OCI-LY1 (cell line): ENCODE measurements around the gene LTV1.
"Not testable (repeated sequence)": the region's sequence is repeated elsewhere in the genome, so short reads cannot be mapped to it uniquely, and the experiment has no call there.

Experiments used
- H2AFZ ChIP-seq: fragments of 200-600 bp; sonication (generic), shearing (Covaris generic); 2 replicates; pipeline ENCODE4 v1.6.0; 2014; ENCODE audit warnings: antibody characterized with exemption, mild to moderate bottlenecking, low read length
- H3F3A ChIP-seq: fragments of 200-600 bp; sonication (generic), shearing (Covaris generic); 2 replicates; pipeline ENCODE4 v1.6.0; 2014; ENCODE audit warnings: mild to moderate bottlenecking, antibody characterized with exemption, low read length, moderate library complexity; ENCODE audit not compliant: insufficient read depth
- H3K27ac ChIP-seq: fragments of 200-600 bp; sonication (generic); 2 replicates; pipeline ENCODE4 v1.5.1; 2014; ENCODE audit warnings: low read length, mixed run types, mild to moderate bottlenecking, low read depth; ENCODE audit not compliant: poor library complexity, severe bottlenecking
- H3K27me3 ChIP-seq: fragments of 200-600 bp; sonication (generic); 2 replicates; pipeline ENCODE4 v1.6.0; 2014; ENCODE audit warnings: antibody characterized with exemption, mild to moderate bottlenecking, low read length, moderate library complexity; ENCODE audit not compliant: insufficient read depth
- H3K36me3 ChIP-seq: fragments of 200-600 bp; sonication (generic); 2 replicates; pipeline ENCODE4 v1.6.1; 2014; ENCODE audit warnings: mild to moderate bottlenecking, antibody characterized with exemption, low read length, moderate library complexity, mixed read lengths; ENCODE audit not compliant: insufficient read depth
- H3K4me1 ChIP-seq: fragments of 200-600 bp; sonication (generic); 2 replicates; pipeline ENCODE4 v1.5.1; 2014; ENCODE audit warnings: mild to moderate bottlenecking, low read length, moderate library complexity; ENCODE audit not compliant: insufficient read depth, severe bottlenecking
- H3K4me2 ChIP-seq: fragments of 200-600 bp; sonication (generic), shearing (Covaris generic); 2 replicates; pipeline ENCODE4 v1.6.1; 2014; ENCODE audit warnings: low read length
- H3K4me3 ChIP-seq: fragments of 200-600 bp; sonication (generic); 2 replicates; pipeline ENCODE4 v1.5.1; 2014; ENCODE audit warnings: low read length, low read depth, mild to moderate bottlenecking, mixed read lengths; ENCODE audit not compliant: poor library complexity, severe bottlenecking
- H3K79me2 ChIP-seq: fragments of 200-600 bp; shearing (Covaris generic); 2 replicates; pipeline ENCODE4 v1.6.1; 2016; ENCODE audit warnings: mixed run types, low read length, mixed read lengths; ENCODE audit not compliant: insufficient read depth
- H3K9ac ChIP-seq: fragments of 200-600 bp; sonication (generic), shearing (Covaris generic); 2 replicates; pipeline ENCODE4 v1.6.1; 2014; ENCODE audit warnings: mild to moderate bottlenecking, low read length, mixed read lengths
- H3K9me2 ChIP-seq: fragments of 200-600 bp; sonication (generic), shearing (Covaris generic); 2 replicates; pipeline ENCODE4 v1.6.1; 2014; ENCODE audit warnings: low read depth, mild to moderate bottlenecking, low read length, mixed read lengths
- H3K9me3 ChIP-seq: fragments of 200-600 bp; shearing (Covaris generic); 2 replicates; pipeline ENCODE4 v1.6.1; 2014; ENCODE audit warnings: low read length, mixed read lengths
- H4K20me1 ChIP-seq: fragments of 200-600 bp; sonication (generic), shearing (Covaris generic); 2 replicates; pipeline ENCODE4 v1.6.0; 2016; ENCODE audit warnings: mild to moderate bottlenecking, low read length; ENCODE audit not compliant: insufficient read depth
- EZH2 ChIP-seq: fragments of 200-600 bp; sonication (generic), shearing (Covaris generic); IDR thresholded peaks from 2 replicates; pipeline ENCODE4 v1.8.0; 2017; ENCODE audit warnings: borderline replicate concordance, mixed run types, mild to moderate bottlenecking, antibody characterized with exemption, low read length, moderate library complexity, mixed read lengths
- TF ChIP-seq, protein P1 (sequence below): fragments of 200-600 bp; sonication (generic), shearing (Covaris generic); IDR thresholded peaks from 2 replicates; pipeline ENCODE4 v1.5.1; 2017; ENCODE audit warnings: mild to moderate bottlenecking, antibody characterized with exemption, low read length, moderate library complexity, mixed read lengths

The LTV1 gene, protein sequence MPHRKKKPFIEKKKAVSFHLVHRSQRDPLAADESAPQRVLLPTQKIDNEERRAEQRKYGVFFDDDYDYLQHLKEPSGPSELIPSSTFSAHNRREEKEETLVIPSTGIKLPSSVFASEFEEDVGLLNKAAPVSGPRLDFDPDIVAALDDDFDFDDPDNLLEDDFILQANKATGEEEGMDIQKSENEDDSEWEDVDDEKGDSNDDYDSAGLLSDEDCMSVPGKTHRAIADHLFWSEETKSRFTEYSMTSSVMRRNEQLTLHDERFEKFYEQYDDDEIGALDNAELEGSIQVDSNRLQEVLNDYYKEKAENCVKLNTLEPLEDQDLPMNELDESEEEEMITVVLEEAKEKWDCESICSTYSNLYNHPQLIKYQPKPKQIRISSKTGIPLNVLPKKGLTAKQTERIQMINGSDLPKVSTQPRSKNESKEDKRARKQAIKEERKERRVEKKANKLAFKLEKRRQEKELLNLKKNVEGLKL

DNA sequence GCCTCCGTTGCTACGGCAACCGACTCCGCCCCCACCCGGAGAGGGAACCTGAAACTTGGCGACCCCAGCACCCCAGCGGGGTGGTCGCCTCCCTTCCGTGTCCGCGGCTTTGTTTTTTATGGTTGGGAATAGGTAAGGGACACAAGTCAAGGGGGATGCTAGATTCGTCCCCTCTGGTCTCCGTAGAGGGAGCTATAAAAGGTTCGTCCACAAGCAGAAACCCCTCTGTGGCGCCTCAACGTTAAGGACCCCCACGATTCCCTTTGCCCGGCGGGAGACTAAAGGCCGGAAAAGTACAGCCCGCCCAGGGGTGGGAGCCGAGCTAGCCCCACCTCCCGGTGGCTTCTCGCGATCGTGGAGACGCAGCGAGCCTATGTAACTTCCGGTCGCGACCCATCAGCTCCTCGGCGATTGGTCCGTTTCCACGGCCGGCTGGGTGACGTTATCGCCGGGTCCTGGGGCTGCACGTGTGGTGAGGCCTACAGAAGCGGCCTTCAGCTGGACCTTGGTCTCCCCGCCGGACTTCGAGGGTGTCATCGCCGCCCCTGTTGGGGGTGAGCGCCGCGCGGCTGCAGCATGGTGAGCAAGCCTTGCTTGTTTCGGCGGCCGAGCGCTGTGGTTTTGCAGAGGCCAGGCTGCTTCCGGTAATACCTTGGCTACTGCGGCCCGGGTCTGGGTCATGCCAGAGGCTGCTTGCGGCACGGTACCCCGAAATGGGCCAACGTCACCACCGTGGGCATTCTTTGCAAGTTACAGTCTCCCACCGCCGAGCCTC lies at the start of gene LTV1:
LTV1 (plus strand) TSS at position 437 of the 775 bp plus-strand sequence; CDS start at position 577, 140 bp downstream.
- Histone ChIP-seq H2AFZ (peak within 1 kb of the TSS; percentile 98), H3K27ac (peak within 1 kb of the TSS; percentile 46), H3K4me3 (peak within 1 kb of the TSS; percentile 91), H3K4me1 (peaks cover 17% of the 10 kb centered on the region), H3K27me3 (no peaks in the 10 kb centered on the region), H3K4me2 (peak within 1 kb of the TSS; percentile 80), H3K9ac (peak within 1 kb of the TSS; percentile 91), H3K79me2 (peaks cover 17% of the 10 kb centered on the region), H4K20me1 (no peaks in the 10 kb centered on the region), H3K36me3 (peaks cover 35% of the 10 kb centered on the region), H3K9me2 (no peaks in the 10 kb centered on the region), H3F3A (no peaks in the 10 kb centered on the region), H3K9me3 (no peaks in the 10 kb centered on the region)
- no peak for TF ChIP-seq EZH2
- TF ChIP-seq, protein P1, sequence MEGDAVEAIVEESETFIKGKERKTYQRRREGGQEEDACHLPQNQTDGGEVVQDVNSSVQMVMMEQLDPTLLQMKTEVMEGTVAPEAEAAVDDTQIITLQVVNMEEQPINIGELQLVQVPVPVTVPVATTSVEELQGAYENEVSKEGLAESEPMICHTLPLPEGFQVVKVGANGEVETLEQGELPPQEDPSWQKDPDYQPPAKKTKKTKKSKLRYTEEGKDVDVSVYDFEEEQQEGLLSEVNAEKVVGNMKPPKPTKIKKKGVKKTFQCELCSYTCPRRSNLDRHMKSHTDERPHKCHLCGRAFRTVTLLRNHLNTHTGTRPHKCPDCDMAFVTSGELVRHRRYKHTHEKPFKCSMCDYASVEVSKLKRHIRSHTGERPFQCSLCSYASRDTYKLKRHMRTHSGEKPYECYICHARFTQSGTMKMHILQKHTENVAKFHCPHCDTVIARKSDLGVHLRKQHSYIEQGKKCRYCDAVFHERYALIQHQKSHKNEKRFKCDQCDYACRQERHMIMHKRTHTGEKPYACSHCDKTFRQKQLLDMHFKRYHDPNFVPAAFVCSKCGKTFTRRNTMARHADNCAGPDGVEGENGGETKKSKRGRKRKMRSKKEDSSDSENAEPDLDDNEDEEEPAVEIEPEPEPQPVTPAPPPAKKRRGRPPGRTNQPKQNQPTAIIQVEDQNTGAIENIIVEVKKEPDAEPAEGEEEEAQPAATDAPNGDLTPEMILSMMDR: no peak

DNA sequence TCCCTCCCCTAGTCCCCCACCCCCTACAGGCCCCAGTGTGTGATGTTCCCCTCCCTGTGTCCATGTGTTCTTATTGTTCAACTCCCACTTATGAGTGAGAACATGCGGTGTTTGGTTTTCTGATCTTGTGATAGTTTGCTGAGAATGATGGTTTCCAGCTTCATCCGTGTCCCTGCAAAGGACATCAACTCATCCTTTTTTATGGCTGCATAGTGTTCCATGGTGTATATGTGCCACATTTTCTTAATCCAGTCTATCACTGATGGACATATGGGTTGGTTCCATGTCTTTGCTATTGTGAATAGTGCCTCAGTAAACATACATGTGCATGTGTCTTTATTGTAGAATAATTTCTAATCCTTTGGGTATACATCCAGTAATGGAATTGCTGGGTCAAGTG lies 46.6 kb upstream of the LTV1 start:
- H3K4me3 ChIP-seq, H3K4me2 ChIP-seq, H3K4me1 ChIP-seq, H3K27ac ChIP-seq, H3F3A ChIP-seq, H2AFZ ChIP-seq, H3K9me3 ChIP-seq, H3K79me2 ChIP-seq, H3K9me2 ChIP-seq, H3K9ac ChIP-seq, H3K27me3 ChIP-seq, H3K36me3 ChIP-seq, H4K20me1 ChIP-seq: not testable (repeated sequence)

DNA sequence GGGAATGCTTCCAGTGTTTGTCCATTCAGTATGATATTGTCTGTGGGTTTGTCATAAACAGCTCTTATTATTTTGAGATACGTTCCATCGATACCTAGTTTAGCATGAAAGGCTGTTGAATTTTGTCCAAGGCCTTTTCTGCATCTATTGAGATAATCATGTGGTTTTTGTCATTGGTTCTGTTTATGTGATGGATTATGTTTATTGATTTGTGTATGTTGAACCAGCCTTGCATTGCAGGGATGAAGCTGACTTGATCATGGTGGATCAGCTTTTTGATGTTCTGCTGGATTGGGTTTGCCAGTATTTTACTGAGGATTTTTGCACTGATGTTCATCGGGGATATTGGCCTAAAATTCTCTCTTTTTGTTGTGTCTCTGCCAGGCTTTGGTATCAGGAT lies 44.7 kb upstream of the LTV1 start:
- not testable (repeated sequence) for H3K9me3 ChIP-seq, H3K79me2 ChIP-seq, H2AFZ ChIP-seq

DNA sequence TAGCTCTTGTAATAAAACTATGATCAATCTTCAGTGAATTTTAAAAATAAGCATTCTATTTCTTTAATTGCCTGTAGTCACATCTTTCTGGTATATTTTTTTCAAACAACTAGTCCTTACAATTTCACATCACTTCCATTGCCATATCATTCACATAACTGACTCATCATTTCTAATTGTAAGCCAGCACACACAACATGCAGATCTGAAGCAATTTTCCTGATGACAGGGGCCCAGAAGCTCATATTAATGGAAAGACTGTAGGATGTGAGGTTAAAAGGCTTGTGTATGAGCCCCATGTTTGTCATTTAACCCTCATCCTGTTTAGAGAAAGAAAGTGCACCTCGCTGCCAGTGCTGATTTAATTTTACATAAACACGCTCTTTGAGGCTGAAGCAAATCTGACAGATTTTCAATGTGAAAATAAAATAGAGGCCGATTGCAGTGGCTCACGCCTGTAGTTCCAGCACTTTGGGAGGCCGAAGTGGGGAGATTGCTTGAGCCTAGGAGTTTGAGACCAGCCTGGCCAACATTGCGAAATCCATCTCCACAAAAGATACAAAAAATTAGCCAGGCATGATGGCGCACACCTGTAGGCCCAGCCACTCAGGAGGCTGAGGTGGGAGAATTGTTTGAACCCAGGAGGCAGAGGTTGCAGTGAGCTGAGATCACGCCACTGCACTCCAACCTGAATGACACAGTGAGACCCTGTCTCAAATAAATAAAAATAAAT lies 40.1 kb upstream of the LTV1 start:
- H3K36me3 ChIP-seq: no peaks in the 10 kb centered on the region
- no peaks in the 10 kb centered on the region for H3K9me3 ChIP-seq
- no peak overlapping the region for H2AFZ ChIP-seq
- no peaks in the 10 kb centered on the region for H3F3A ChIP-seq
- no peak overlapping the region for H3K27ac ChIP-seq
- no peaks in the 10 kb centered on the region for H3K79me2 ChIP-seq
- H3K9me2 ChIP-seq: no peaks in the 10 kb centered on the region
- no peak overlapping the region for H3K9ac ChIP-seq
- no peak overlapping the region for H3K4me3 ChIP-seq
- no peaks in the 10 kb centered on the region for H3K27me3 ChIP-seq
- no peaks in the 10 kb centered on the region for H4K20me1 ChIP-seq
- H3K4me1 ChIP-seq: no peaks in the 10 kb centered on the region
- TF ChIP-seq, protein P1: no peak
- TF ChIP-seq EZH2: no peak
- H3K4me2 ChIP-seq: no peak overlapping the region

More for the DNA sequence above, 44.7 kb upstream of the LTV1 start:
- not testable (repeated sequence) for H3K4me3 ChIP-seq, H4K20me1 ChIP-seq, H3K27ac ChIP-seq, H3K36me3 ChIP-seq, H3K9me2 ChIP-seq, H3K27me3 ChIP-seq, H3F3A ChIP-seq, H3K9ac ChIP-seq, H3K4me1 ChIP-seq, H3K4me2 ChIP-seq
